Parathyroid adenoma (tissue), 2 donors: ENCODE measurements around the gene MYO15B.
A peak's percentile ranks its signal among the peaks of the same experiment; 100 is the strongest.

Source experiments
- H2AFZ ChIP-seq: fragments of 300-600 bp; sonication (generic); one replicate; pipeline ENCODE4 v1.7.0; 2017; ENCODE audit warnings: antibody characterized with exemption, mild to moderate bottlenecking
- H3K27ac ChIP-seq: fragments of 300-600 bp; sonication (generic); one replicate; pipeline ENCODE4 v1.7.0; 2017
- H3K27me3 ChIP-seq: fragments of 300-600 bp; sonication (generic); one replicate; pipeline ENCODE4 v1.7.0; 2017; ENCODE audit warnings: low read length; ENCODE audit not compliant: control insufficient read depth, insufficient read depth
- H3K36me3 ChIP-seq: fragments of 300-600 bp; sonication (generic); one replicate; pipeline ENCODE4 v1.7.0; 2017; ENCODE audit warnings: low read length; ENCODE audit not compliant: control insufficient read depth, insufficient read depth
- H3K4me1 ChIP-seq: fragments of 300-600 bp; sonication (generic); one replicate; pipeline ENCODE4 v1.7.0; 2017; ENCODE audit warnings: control low read depth
- H3K4me2 ChIP-seq: fragments of 300-600 bp; sonication (generic); one replicate; pipeline ENCODE4 v1.7.0; 2017; ENCODE audit warnings: low read length
- H3K4me3 ChIP-seq: fragments of 300-600 bp; sonication (generic); one replicate; pipeline ENCODE4 v1.7.0; 2017; ENCODE audit warnings: low read depth, low read length
- H3K79me2 ChIP-seq: fragments of 300-600 bp; sonication (generic); one replicate; pipeline ENCODE4 v1.7.0; 2017; ENCODE audit warnings: control low read depth
- H3K9ac ChIP-seq: fragments of 300-600 bp; sonication (generic); one replicate; pipeline ENCODE4 v1.7.0; 2017; ENCODE audit warnings: mild to moderate bottlenecking
- H3K9me3 ChIP-seq: fragments of 300-600 bp; sonication (generic); one replicate; pipeline ENCODE4 v1.7.0; 2017; ENCODE audit warnings: low read length; ENCODE audit not compliant: control insufficient read depth
- TF ChIP-seq, protein P1 (sequence below): fragments of 300-600 bp; sonication (generic); IDR thresholded peaks from one replicate; pipeline ENCODE4 v1.7.0; 2017; ENCODE audit warnings: antibody characterized with exemption, mild to moderate bottlenecking
- donor health status: primary hyperparathyroidism.

MYO15B gene

DNA sequence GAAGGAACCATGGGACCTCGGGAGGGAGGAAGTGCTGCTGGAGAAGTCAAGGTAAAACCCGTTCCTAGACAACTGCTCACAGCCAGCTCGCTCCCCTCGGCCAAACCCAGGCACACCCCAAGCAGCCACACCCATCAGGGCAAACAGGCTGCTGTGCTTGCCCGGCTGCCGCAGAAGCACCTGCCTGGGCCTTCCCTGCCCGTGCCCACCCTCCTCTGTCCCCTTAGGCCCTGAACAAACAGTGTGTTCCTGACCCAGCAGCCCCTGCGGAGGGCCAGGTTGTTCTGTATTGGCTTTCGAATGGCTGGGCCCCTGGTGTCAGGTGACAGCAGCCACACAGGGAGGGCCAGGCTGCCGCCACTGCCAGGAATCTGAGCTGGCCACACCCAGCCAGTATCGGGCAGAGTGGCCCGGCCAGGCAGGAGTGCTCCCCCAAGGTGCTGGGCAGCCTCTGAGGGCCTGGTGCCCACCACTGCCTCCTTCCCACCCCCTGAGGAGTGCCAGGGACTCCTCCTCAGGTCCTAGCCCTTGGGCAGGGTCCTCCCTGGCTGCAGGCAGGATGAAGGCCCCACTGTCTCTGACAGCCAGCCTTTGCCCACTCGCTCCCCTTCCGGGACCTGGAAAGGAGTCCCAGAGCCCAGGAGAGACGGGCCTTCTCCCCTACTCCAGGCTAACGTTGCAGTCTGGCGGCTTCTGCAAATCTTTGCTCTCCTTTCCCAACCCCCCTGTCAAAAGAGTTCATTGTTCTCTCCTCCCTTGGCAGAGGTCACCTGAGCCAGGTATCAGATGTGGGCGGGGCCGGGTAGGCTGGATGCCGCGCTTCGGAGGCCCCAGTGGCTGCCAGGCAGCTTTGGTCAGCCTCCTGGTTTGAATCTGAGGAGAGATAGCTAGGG, 38.1 kb upstream of the MYO15B start:
- Histone ChIP-seq H3K9ac (peak overlapping the region; percentile 69), H3K4me1 (peaks cover 23% of the 10 kb centered on the region)

GRCh38 chr17:75550139-75550465, 37.5 kb upstream of the MYO15B start:
- H3K9ac ChIP-seq, result no peak overlapping the region
- H3K4me1 ChIP-seq, result peaks cover 23% of the 10 kb centered on the region
- peak overlapping the region; percentile 56 for H3K4me3 ChIP-seq
- H3K36me3 ChIP-seq, result no peaks in the 10 kb centered on the region
- H3K27me3 ChIP-seq, result no peaks in the 10 kb centered on the region
- peaks cover 2% of the 10 kb centered on the region for H3K79me2 ChIP-seq
- H3K27ac ChIP-seq, result peak overlapping the region; percentile 100
- no peaks in the 10 kb centered on the region for H3K9me3 ChIP-seq
- peak overlapping the region; percentile 93 for H2AFZ ChIP-seq
- H3K4me2 ChIP-seq, result peak overlapping the region; percentile 92
- TF ChIP-seq, protein P1, sequence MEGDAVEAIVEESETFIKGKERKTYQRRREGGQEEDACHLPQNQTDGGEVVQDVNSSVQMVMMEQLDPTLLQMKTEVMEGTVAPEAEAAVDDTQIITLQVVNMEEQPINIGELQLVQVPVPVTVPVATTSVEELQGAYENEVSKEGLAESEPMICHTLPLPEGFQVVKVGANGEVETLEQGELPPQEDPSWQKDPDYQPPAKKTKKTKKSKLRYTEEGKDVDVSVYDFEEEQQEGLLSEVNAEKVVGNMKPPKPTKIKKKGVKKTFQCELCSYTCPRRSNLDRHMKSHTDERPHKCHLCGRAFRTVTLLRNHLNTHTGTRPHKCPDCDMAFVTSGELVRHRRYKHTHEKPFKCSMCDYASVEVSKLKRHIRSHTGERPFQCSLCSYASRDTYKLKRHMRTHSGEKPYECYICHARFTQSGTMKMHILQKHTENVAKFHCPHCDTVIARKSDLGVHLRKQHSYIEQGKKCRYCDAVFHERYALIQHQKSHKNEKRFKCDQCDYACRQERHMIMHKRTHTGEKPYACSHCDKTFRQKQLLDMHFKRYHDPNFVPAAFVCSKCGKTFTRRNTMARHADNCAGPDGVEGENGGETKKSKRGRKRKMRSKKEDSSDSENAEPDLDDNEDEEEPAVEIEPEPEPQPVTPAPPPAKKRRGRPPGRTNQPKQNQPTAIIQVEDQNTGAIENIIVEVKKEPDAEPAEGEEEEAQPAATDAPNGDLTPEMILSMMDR, result no peak

More for the DNA sequence above, 38.1 kb upstream of the MYO15B start:
- Histone ChIP-seq H2AFZ (peak overlapping the region; percentile 93), H3K4me3 (peak overlapping the region; percentile 56), H3K27me3 (no peaks in the 10 kb centered on the region), H3K36me3 (no peaks in the 10 kb centered on the region), H3K79me2 (no peaks in the 10 kb centered on the region), H3K27ac (peak overlapping the region; percentile 100), H3K9me3 (no peaks in the 10 kb centered on the region), H3K4me2 (peak overlapping the region; percentile 92)
- TF ChIP-seq, protein P1, result no peak

GRCh38 chr17:75551266-75551665, 36.3 kb upstream of the MYO15B start:
- Histone ChIP-seq H3K9me3 (no peaks in the 10 kb centered on the region), H3K27me3 (no peaks in the 10 kb centered on the region), H3K27ac (peak overlapping the region; percentile 100), H2AFZ (peak overlapping the region; percentile 60), H3K4me3 (no peak overlapping the region), H3K4me2 (no peak overlapping the region), H3K36me3 (no peaks in the 10 kb centered on the region), H3K79me2 (peaks cover 4% of the 10 kb centered on the region), H3K4me1 (peaks cover 23% of the 10 kb centered on the region), H3K9ac (no peak overlapping the region)
- TF ChIP-seq, protein P1, result no peak

- no peak overlapping the region for H3K9ac ChIP-seq
- no peaks in the 10 kb centered on the region for H3K36me3 ChIP-seq
- no peak overlapping the region for H3K27ac ChIP-seq
- no peak overlapping the region for H3K4me3 ChIP-seq
- no peaks in the 10 kb centered on the region for H3K9me3 ChIP-seq
- no peak overlapping the region for H2AFZ ChIP-seq
- no peak overlapping the region for H3K4me2 ChIP-seq
- H3K79me2 ChIP-seq, result peaks cover 4% of the 10 kb centered on the region
- TF ChIP-seq, protein P1, result no peak
- H3K27me3 ChIP-seq, result no peaks in the 10 kb centered on the region
- peaks cover 29% of the 10 kb centered on the region for H3K4me1 ChIP-seq
These were observed 34.9 kb upstream of the MYO15B start for GRCh38 chr17:75552425-75553294.
